SKM-1 treated with dmso at 0.1 percent for 144 hours (cell line): Measurements from ENCODE around the gene RPSA.
"Not testable (repeated sequence)": the region's sequence is repeated elsewhere in the genome, so short reads cannot be mapped to it uniquely, and the experiment has no call there.

Experiments
- DNase-seq: peaks from one replicate; lab custom pipeline; 2025; ENCODE audit not compliant: unreplicated experiment; lab: John Stamatoyannopoulos, UW

The RPSA gene

GRCh38 chr3:39418556-39419225 lies 12.2 kb downstream of the RPSA start:
- not testable (repeated sequence) for DNase-seq

DNA sequence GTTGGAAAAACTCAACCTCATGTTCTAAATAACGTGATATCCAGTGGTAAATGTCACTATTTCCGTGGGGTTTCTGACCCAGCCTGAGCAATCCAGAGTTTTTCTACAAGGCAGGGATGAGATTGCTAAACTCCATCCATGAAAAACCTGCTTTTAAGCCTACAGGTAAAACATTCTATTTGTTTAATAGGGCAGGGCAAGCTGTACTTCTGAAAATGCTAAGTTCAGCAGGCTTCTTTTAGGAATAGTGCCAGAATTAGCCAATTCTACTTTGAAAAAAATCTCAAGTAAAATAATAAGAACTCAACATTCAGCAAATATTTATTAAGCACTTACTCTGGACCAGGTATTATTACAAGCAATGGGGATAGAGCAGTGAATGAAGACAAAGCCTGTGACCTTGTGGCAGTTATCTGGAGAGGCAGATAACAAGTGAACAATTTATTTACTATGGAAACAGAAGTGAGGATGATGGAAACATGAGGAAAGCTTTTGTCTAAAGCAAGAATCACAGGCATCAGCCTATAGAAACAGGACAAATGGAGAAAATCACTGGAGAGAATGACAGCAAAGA lies 13.3 kb downstream of the RPSA start:
- no peak for DNase-seq

DNA sequence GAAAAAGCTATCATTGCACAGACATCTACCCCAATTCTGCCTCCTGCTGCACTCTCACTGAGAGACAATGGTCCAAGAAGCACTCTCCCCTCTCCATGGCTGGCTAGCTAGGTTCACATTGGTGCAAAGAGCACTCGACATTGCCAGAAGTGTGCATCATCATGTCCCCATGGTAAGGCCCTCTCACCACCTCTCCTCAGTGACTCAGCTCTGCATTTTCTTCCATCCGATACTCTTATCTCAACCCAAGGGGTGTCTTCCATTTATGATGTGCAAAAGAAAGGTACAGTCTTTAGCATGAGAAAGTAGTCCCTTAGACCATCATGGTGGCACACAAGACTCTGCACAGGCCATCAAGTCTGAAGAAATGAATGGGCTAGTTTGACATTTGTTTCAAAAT lies 14.0 kb downstream of the RPSA start:
- DNase-seq: no peak

DNA sequence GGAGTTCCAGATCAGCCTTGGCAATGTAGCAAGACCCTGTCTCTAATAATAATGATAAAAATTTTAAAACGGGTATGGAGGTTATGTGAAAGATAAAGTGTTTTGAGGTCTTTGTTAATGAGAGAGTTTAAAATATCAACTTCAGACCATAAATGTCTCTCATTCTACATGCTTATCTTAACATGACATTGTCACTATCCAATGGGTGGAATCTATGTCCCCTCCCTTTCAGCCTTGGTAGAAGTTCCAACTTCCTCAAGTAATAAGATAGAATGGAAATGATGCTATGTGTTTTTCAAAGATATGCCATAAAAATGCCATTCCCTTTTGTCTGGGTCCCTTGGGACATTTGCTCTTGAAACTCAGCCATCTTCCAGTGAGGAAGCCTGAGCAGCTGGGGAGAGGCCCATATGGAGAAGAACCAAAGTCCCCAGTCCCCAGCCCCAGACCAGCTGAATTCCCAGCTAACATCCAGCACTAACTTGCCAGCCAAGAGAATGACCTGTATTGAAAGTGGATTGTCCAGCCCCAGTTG lies 17.0 kb downstream of the RPSA start:
- no peak for DNase-seq

DNA sequence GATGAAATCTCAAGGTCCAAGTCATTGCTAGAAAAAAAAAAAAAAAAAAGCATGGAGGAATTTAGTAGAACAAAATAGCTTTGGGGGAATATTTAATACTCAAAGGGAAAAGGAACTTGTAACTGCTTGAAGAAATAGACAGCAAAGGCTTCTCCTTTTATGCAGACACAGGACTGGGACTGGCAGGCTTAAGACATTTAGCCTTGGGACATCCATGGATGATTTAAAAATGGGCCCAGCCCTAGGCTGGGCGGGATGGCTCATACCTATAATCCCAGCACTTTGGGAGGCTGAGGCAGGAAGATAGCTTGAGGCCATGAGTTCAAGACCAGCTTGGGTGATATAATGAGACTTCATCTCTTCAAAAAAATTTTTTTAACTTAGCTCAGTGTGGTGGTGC lies 19.8 kb downstream of the RPSA start:
- DNase-seq: no peak

DNA sequence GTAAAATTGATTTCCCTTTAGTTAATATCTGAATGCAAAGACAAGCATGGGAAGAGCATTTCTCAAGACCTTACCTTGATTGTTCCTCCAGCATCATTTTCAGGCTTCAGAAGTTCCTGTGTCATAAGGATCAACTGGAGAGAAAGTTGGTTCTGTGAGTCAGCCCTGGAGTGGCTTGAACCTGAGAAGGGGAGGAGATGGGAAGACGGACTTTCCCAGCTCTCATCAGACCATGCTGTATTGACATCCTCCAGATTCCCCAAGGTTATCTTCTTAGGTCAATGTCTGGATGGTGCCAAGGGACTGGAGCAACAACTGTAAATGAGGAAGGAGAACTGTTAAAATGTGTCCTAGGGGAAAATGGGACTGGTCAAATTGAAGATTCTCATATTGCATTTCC lies 21.0 kb downstream of the RPSA start:
- no peak for DNase-seq

GRCh38 chr3:39428745-39429201 lies 22.3 kb downstream of the RPSA start:
- DNase-seq: no peak

DNA sequence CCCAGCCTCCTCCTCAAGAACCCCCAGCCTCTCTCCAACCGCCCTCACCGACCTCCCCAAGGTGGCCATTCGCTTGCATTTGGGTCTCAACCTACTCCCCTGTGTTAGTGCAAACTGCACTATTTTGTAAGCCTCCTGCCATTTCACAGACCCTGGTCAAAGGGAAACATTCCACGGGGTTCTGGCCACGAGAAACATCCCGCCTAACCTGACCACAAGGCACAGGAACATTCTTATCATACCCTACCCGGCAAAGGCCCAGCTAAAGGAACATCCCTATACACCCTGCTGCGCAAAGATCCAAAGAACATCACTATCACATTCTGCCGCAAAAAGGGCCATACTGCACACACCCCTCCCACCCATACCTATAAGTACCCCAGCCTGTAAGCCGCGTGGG lies 22.9 kb downstream of the RPSA start:
- no peak for DNase-seq

DNA sequence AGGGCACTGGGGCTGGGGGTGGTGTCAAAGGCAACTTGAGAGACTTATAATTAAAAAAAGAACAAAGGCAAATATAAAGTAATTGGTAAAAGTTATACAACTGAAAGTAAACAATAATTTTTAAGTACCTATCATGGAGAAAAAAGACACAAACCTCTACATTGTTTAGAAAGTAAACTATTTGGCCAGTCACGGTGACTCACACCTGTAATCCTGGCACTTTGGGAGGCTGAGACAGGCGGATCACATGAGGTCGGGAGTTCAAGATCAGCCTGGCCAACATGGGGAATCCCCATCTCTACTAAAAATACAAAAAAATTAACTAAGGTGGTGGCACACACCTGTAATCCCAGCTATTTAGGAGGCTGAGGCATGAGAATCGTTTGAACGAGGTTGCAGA lies 25.8 kb downstream of the RPSA start:
- no peak for DNase-seq

DNA sequence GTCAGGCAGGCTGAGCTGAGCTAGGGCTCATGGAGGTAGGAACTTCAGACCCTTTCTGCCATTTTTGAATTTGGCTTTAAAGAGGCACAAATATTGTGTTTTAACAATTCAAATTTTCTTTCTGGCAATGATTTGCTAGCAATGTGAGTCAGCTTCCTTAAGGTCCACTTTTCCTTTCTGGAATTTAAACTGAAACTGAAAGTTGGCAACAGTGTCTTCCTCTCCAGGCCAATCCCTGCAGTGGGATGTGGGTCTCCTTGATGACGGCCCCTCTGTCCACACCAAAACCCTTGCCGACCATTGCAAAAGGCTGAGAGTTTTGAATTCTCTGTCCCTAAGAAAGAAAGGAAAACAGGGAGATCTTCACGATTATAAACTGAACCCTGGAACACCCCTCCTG lies 27.1 kb downstream of the RPSA start:
- DNase-seq: no peak

DNA sequence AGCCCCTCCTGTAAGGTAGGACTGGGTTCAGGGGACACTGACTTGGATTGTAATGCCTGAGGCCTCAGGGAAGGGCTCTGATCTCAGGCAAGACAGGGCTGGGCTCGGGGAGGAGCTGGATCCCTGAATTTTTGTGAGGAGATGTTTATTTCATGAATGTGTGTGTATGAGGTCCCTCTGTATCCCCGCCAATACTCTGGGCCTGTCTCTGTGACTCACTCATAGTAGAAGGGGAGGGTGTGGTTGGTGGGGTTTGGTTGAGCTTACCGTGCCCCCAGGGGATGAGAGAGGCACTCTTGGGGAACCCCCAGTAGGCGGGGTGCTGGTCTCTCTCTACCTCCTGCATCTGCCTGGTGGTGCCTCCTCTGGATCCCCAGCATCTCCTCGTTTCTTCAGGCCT lies 28.1 kb downstream of the RPSA start:
- DNase-seq: no peak

GRCh38 chr3:39435006-39435748 lies 28.7 kb downstream of the RPSA start:
- no peak for DNase-seq

- DNase-seq: no peak
These were observed 32.4 kb downstream of the RPSA start for GRCh38 chr3:39438880-39439279.

DNA sequence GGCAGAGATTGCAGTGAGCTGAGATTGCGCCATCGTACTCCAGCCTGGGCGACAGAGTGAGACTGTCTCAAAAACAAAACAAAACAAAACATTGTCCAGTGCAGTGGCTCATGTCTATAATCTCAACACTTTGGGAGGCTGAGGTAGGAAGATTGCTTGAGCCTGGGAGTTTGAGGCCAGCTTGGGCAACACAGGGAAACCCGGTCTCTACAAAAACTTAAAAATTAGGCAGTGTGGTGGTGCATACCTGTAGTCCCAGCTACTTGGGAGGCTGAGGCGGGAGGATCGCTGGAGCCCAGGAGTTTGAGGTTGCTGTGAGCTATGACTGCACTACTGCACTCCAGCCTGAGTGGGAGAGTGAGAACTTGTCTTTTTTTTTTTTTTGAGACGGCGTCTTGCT lies 33.8 kb downstream of the RPSA start:
- no peak for DNase-seq

DNA sequence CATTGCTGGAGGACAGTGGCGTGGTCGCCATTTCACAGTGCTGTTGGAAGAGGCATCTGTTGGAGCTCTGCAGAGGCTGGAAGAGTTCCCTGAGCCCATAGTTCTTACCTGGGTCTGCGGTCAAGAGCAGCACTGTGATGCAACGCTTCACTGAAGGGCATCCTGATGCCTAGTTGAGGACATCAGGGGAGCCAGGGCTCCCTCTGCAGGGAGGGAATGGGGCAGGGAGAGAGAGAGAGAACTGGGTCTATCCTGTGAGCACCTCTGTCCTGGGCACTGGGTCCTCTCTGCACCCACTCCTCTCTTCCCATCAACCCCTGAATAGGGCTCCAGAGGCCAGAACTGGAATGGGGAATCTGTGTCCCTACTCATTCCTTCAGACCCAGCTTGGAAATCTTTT lies 37.0 kb downstream of the RPSA start:
- DNase-seq: no peak

DNA sequence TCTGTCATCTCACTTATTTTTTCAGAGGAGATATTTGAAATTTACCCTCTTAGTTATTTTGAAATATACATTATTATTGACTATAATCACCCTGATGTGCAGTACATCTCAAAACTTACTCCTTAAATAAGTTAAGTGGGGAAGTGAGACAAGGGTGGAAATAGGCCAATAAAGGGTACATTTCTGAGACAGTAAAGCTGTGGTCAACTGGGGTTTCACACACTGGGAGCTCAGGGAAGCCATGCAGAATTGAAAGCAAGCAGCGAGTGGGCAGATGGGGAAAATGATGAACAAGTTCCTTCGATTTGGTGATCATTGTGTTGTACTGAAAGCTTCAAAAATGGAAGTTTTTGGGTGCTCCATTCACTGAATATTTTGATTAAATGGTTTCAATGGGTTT lies 39.4 kb downstream of the RPSA start:
- DNase-seq: no peak

- no peak for DNase-seq
These were observed 39.9 kb downstream of the RPSA start for GRCh38 chr3:39446444-39446843.

DNA sequence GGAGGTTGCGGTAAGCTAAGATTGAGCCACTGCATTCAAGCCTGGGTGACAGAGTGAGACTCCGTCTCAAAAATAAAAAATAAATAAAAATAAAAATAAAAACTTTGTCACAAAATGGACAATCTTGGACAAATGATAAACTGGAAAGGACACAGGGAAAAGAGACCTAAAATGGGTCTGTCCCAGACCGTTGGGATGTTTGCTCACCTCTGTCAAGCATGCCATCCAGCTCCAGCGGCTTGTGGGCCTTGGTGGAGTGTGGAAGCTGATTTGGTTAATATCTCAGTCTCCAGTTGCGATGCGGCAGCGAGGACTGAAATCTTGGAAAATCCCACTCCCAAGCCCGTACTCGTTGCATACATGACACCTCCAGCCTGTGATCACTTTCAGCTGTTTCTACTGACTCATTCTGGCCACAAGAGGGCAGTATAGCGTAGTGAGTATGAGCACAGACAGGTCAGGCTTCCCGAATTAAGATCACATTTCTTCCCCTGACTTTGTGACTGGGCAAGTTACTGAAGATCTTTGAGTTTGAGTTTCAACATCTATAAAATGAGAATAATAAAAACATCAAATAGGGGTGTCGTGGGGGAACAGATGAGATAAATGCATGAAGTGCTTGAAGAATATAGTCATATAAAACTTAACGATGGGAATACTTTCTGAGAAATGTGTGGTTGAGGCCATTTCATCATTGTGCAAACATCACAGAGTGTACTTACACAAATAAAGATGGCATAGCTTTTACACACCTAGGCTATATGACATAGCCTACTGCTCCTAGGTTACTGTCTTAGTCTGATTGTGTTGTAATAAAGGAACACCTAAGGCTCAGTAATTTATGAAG lies 41.3 kb downstream of the RPSA start:
- peak; percentile 54 for DNase-seq

- no peak for DNase-seq
These were observed 42.1 kb downstream of the RPSA start for GRCh38 chr3:39448506-39449233.

- no peak for DNase-seq
These were observed 43.3 kb downstream of the RPSA start for GRCh38 chr3:39449796-39450195.

- DNase-seq: no peak
These were observed 46.6 kb downstream of the RPSA start for GRCh38 chr3:39453134-39453533.
